Gastrocnemius medialis (tissue), 4 donors: ENCODE data around the gene SAMD5.

Source experiments
- CTCF ChIP-seq, 5 experiments: fragments of 450-650 bp in 3 of 5; fragments of 200-600 bp in 2 of 5; sonication (generic) in 2 of 5; IDR thresholded peaks in 4 of 5; conservative IDR thresholded peaks in 1 of 5; 1 replicate in 4 of 5; 2 replicates in 1 of 5; pipeline ENCODE4 v1.5.1; 2016 to 2019; ENCODE audit warnings: antibody characterized with exemption in 5 of 5, mild to moderate bottlenecking in 3 of 5, moderate library complexity in 3 of 5
- POLR2A ChIP-seq, 2 donors: fragments of 450-650 bp; IDR thresholded peaks; one replicate each; pipeline ENCODE4 v1.6.1; 2017; ENCODE audit warnings: antibody characterized with exemption in 2 of 2, mild to moderate bottlenecking in 2 of 2, moderate library complexity in 2 of 2

DNA sequence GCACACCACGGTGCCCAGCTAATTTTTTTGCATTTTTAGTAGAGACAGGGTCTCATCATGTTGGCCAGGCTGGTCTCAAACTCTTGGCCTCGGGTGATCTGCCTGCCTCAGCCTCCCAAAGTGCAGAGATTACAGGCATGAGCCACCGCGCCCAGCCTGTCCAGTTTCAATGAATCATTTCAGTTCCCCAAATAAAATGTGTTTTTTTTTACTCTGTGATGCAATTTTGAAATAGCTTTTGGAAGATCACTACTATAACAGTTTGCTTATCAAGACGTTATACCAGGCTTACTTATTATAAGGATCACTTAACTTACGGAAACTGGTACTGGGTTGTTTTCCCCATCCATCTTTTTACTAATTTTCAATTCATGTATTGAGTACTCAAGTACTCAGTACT, 80.0 kb downstream of the SAMD5 start:
- TF ChIP-seq POLR2A (IDR thresholded peaks at IDR 0.05) (no peak), CTCF (IDR thresholded peaks at IDR 0.05 in 4 of 5, conservative IDR thresholded peaks at IDR 0.05 in 1 of 5) (no peak)
